HG03442 (cell line): ENCODE data around the gene FMO1.
A peak's percentile ranks its signal among the peaks of the same experiment; 100 is the strongest.
"Not testable (repeated sequence)": the region's sequence is repeated elsewhere in the genome, so short reads cannot be mapped to it uniquely, and the experiment has no call there.

Experiments
- ATAC-seq: cut with Tn5 transposase; IDR thresholded peaks from one replicate; pipeline ENCODE4 v1.9.1; 2021; ENCODE audit warnings: mild to moderate bottlenecking, moderate library complexity; ENCODE audit not compliant: unreplicated experiment

Gene FMO1

GRCh38 chr1:171279234-171279633, 30.9 kb downstream of the FMO1 start:
- no peak for ATAC-seq

GRCh38 chr1:171279678-171280077, 31.4 kb downstream of the FMO1 start:
- no peak for ATAC-seq

GRCh38 chr1:171280599-171280998, 32.3 kb downstream of the FMO1 start:
- ATAC-seq: no peak

- ATAC-seq: peak; percentile 66
These were observed 37.9 kb downstream of the FMO1 start for GRCh38 chr1:171286032-171286705.

GRCh38 chr1:171290621-171291020, 42.3 kb downstream of the FMO1 start:
- no peak for ATAC-seq

- ATAC-seq: no peak
These were observed 44.5 kb downstream of the FMO1 start for GRCh38 chr1:171292799-171293198.

GRCh38 chr1:171295383-171295782, 47.1 kb downstream of the FMO1 start:
- not testable (repeated sequence) for ATAC-seq

GRCh38 chr1:171295821-171296220, 47.5 kb downstream of the FMO1 start:
- no peak for ATAC-seq

GRCh38 chr1:171296897-171297296, 48.6 kb downstream of the FMO1 start:
- ATAC-seq: no peak

GRCh38 chr1:171298696-171299095, 50.4 kb downstream of the FMO1 start:
- ATAC-seq: no peak

- no peak for ATAC-seq
These were observed 51.0 kb downstream of the FMO1 start for GRCh38 chr1:171299342-171299741.

GRCh38 chr1:171300401-171300800, 52.1 kb downstream of the FMO1 start:
- ATAC-seq: no peak

GRCh38 chr1:171310661-171311087, 62.4 kb downstream of the FMO1 start:
- no peak for ATAC-seq

- ATAC-seq: no peak
These were observed 63.7 kb downstream of the FMO1 start for GRCh38 chr1:171311771-171312558.

GRCh38 chr1:171313319-171313834, 65.1 kb downstream of the FMO1 start:
- ATAC-seq: peak; percentile 44

- ATAC-seq: peak; percentile 100
These were observed 65.6 kb downstream of the FMO1 start, which contains the start of gene FMO4 for GRCh38 chr1:171313835-171314320. TSS of gene FMO4 (plus strand) at chr1:171314183. CDS start at chr1:171319826, 5,643 bp downstream.

GRCh38 chr1:171329251-171329650, 81.0 kb downstream of the FMO1 start:
- no peak for ATAC-seq

GRCh38 chr1:171334024-171334640, 85.8 kb downstream of the FMO1 start:
- ATAC-seq: no peak
